Bronchial epithelial cell (primary cell): Measurements from ENCODE around the gene FBXL2. TPM values are rescaled to one million over a fixed set of nuclear protein-coding genes. Genes with fewer than 3 reads are reported as not detected.

Experiments used
- DNase-seq: peaks from one replicate; pipeline ENCODE4 v3.0.0-alpha.2; 2010; ENCODE audit warnings: low read depth
- FAIRE-seq: peaks from 2 replicates; lab custom pipeline; 2011; peaks lifted over from hg19 to GRCh38; lab: Jason Lieb, UNC
- H3K27me3 ChIP-seq: 2 replicates; pipeline ENCODE4 v1.5.1; 2011; ENCODE audit warnings: low read length; ENCODE audit not compliant: control insufficient read depth, insufficient read depth
- H3K36me3 ChIP-seq: 2 replicates; pipeline ENCODE4 v1.5.1; 2011; ENCODE audit warnings: low read length; ENCODE audit not compliant: control insufficient read depth, insufficient read depth
- H3K4me3 ChIP-seq: 2 replicates; pipeline ENCODE4 v1.5.1; 2011; ENCODE audit warnings: mild to moderate bottlenecking, low read depth, low read length, control low read depth
- CTCF ChIP-seq: IDR thresholded peaks from 2 replicates; pipeline ENCODE4 v1.5.1; 2011; ENCODE audit warnings: mild to moderate bottlenecking, moderate library complexity, low read length, control low read depth, inconsistent platforms; ENCODE audit not compliant: insufficient read depth, severe bottlenecking
- total RNA-seq: library from RNA; depleted of rRNA; stranded (reverse); fragments of >200 nt; gene quantifications from 2 replicates; pipeline ENCODE4 v1.2.1, GENCODE V29; 2014

The FBXL2 gene, protein sequence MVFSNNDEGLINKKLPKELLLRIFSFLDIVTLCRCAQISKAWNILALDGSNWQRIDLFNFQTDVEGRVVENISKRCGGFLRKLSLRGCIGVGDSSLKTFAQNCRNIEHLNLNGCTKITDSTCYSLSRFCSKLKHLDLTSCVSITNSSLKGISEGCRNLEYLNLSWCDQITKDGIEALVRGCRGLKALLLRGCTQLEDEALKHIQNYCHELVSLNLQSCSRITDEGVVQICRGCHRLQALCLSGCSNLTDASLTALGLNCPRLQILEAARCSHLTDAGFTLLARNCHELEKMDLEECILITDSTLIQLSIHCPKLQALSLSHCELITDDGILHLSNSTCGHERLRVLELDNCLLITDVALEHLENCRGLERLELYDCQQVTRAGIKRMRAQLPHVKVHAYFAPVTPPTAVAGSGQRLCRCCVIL
- 9.1 and 13.4 TPM in 2 replicates for total RNA-seq

DNA sequence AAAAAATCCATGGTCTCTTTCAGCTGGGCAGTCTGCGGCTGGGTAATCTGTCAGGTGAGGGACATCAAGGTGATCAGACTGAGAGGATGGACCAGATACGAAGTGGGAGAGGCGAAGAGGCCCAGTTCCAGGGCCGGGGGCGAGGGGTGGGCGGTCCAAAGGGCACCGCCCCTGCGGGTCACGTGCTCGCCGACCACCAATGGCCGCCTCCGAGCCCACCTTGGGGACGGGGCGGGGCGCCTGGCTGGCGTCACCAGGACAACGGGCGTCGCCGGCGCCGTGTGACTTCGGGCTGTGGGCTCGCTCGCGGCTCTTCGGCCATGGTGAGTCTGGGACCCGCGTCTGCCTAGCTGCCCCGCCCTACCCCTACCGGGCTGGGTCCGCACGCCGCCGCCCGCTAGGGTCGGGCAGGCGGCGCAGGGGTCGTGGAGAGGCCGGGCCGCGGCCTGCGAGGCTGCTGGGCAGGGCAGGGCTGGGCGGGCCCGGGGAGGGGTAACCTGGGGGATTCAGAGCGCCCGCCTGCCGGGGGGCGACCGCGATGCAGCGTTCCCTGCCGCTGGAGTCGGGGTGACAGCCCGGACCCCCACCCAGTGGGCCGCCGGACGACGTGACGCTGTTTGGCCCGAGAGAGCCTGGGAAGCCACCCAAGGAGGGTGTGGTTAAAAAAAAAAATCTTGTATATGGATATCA, at the start of gene FBXL2:
Gene FBXL2, plus strand, starts transcription at position 250 of the 690 bp plus-strand sequence. Its CDS starts 71 bp downstream, at position 321.
- H3K4me3 ChIP-seq = peak within 1 kb of the TSS; percentile 81
- FAIRE-seq = no peak
- no peak for TF ChIP-seq CTCF
- no peaks in the 10 kb centered on the region for H3K27me3 ChIP-seq
- no peaks in the 10 kb centered on the region for H3K36me3 ChIP-seq
- peak; percentile 36 for DNase-seq

DNA sequence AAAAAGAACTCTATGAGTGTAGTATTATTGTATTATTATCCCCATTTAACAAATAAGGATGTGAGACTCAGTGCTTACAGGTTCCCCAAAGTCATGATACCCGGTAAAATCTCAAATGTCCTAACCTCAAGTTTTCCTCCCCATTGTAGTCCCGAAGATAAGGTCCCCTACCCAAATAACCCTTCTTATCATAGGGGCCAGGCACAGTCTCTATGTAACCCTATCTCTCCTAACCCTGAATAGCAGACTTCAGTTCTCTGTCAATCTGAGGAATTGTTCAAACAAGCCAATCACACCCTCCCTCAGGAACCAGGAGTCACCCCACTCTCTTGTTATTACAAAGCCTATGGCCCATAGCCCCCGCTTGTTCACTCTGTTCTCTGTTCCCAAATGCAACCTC, 48.2 kb upstream of the FBXL2 start:
- DNase-seq = no peak
- Histone ChIP-seq H3K4me3 (no peak overlapping the region), H3K27me3 (peaks cover 2% of the 10 kb centered on the region), H3K36me3 (no peaks in the 10 kb centered on the region)
- FAIRE-seq = no peak
- TF ChIP-seq CTCF = no peak

DNA sequence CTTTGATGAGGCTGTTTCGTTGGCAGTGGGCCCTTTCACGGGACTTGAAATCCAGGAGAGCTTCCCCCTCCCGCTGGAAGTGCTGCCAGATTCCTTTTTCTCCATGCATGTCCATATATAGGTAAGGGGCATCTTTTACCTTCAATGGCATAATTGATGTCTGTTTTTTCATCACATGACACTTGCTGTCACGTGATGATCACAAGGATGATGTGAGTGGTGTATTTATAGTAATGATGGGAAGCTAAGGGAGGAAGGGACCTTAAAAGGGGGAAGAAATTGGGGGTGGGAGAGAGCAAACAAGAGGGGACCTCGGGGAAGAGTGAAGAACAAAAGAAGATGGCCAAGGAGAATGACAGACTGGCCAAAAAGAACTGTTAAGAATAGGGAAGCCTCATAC, 47.3 kb upstream of the FBXL2 start:
- Histone ChIP-seq H3K27me3 (peaks cover 2% of the 10 kb centered on the region), H3K4me3 (no peak overlapping the region), H3K36me3 (no peaks in the 10 kb centered on the region)
- DNase-seq (no peak), FAIRE-seq (no peak)
- no peak for TF ChIP-seq CTCF

GRCh38 chr3:33231756-33232465, 45.3 kb upstream of the FBXL2 start:
- H3K4me3 ChIP-seq = no peak overlapping the region
- no peak for TF ChIP-seq CTCF
- DNase-seq = no peak
- no peak for FAIRE-seq
- H3K27me3 ChIP-seq = peaks cover 2% of the 10 kb centered on the region
- no peaks in the 10 kb centered on the region for H3K36me3 ChIP-seq

DNA sequence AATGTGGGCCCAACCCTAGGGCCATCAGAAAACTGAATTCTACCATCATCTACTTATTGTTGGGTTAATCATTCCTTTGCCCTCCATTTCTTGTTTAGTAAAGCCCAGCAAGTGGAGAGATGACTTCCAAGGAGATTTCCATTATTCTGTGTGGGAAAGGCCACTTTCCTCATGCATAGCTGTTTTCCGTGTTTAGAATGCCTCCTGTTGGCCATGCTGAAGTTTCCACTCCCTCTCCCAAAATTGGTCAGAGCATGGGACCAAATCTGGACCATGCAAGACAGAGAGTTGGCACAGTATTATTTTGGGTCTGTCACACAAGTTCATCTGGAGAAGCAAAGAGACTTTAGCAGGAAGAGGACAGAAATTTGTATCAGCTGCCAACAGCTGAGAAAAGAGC, 43.4 kb upstream of the FBXL2 start:
- Histone ChIP-seq H3K27me3 (peaks cover 2% of the 10 kb centered on the region), H3K4me3 (no peak overlapping the region), H3K36me3 (no peaks in the 10 kb centered on the region)
- DNase-seq (no peak), FAIRE-seq (no peak)
- no peak for TF ChIP-seq CTCF
